Kidney capillary endothelial cell (primary cell): ENCODE results near the gene HLA-DQB1.
"Not testable (repeated sequence)": the region's sequence is repeated elsewhere in the genome, so short reads cannot be mapped to it uniquely, and the experiment has no call there.

Experiments
- DNase-seq: peaks from one replicate; pipeline ENCODE4 v3.0.0-alpha.2; 2018; ENCODE audit warnings: low spot score

The HLA-DQB1 gene

DNA sequence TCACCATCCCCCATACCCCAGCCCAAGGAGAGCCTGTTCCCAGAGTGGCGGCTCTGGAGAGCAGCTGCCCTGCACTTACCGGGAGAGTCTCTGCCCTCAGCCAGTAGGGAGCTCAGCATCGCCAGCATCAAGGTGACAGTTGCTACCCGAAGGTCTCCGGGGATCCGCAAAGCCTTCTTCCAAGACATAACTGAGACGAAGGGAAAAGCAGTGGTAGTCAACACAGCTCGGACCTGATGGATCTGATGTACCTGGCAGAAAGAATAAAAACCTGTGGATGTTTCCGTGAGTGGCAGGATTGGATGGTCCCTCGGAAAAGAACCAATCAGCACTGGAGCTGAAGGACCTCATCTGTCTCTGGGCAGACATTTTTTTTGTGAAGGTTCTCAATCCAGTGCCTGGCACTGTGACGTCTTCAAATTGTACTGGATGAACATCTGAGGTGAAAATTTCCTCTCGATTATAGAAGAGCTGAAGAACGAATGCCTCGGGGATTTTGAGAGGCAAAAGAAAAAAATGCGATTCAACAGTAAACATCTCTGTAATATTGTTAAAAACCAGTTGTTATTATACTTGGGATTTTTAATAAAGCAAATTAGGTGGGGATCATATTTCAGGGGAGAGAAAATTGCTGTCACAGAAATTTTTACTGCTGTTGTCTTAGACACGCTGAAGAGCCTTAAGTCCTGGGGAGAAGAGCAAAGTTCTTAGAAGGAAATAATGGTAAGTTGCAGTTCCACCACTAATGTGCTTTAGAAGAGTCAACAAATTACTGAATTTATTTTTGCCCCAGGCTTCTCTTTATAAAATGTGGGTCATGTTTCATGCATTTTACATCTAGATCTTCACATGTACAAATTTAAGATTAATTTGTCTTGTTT, at the start of gene HLA-DQB1:
Gene HLA-DQB1 (minus strand): TSS at position 238 of the 881 bp plus-strand sequence. CDS start 50 bp downstream, at position 188.
- no peak for DNase-seq

DNA sequence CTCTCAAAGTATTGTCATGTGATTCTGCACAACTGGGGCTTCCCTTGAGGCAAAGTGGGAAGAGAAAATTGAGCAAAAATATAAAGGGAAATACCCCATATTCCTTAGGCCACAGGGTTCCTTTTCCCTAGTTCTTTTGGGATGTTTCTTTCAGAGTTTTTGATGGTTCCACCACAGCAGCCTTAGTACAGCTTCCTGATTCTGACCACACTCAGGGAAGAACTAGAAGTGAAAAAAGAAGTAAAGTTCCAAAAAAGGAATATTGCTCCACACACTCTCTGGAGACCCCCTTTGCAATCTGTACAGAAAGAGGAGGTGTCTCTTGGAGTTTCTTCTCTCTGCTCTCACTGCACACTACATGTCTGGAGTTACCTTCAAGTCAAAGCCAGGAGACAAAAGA, 46.8 kb upstream of the HLA-DQB1 start:
- DNase-seq, result no peak

DNA sequence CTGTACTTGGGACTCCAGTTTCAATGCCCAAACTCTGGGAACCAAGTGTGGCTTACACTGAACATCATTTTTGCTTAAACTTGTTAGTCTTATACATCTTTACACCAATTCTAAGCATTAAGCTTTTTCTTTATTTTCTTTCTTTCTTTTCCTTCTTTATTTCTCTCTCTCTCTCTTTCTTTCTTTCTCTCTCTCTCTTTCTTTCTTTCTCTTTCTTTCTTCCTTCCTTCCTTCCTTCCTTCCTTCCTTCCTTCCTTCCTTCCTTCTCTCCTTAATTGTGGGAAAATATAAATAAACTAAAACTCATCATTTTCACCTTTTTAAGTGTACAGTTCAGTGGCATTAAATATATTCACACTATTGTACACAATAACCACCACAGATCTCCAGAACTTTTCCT, 43.2 kb upstream of the HLA-DQB1 start:
- no peak for DNase-seq

DNA sequence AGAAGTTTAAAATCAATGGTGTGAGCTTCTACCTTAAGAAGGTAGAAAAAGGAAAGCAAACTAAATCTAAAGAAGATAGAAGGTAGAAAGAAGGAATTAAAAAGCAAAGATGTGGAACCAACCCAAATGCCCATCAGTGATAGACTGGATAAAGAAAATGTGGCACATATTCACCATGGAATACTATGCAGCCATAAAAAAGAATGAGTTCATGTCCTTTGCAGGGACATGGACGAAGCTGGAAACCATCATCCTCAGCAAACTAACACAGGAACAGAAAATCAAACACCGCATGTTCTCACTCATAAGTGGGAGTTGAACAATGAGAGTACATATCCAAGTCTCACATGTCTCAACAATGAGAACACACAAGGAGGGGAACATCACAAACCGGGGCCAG, 38.7 kb upstream of the HLA-DQB1 start:
- not testable (repeated sequence) for DNase-seq

DNA sequence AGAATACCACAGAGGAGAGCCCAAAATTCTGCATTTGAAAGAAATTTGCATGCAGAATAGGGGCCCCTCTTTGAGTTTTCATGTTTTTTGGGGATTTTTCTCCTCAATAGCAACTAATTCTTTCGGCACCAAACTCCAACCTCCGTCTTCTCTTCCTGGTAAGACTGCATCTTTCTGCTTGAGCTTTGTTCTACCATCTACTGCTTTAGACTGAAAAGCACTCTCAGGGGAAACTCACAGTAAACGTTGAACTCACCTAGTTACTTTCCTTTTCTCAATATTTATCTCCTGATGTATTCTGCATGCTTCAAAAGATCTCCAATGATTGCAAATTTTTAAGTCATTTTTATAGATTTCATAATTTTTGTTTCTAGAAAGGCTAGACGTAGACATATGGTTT, 36.9 kb upstream of the HLA-DQB1 start:
- no peak for DNase-seq

DNA sequence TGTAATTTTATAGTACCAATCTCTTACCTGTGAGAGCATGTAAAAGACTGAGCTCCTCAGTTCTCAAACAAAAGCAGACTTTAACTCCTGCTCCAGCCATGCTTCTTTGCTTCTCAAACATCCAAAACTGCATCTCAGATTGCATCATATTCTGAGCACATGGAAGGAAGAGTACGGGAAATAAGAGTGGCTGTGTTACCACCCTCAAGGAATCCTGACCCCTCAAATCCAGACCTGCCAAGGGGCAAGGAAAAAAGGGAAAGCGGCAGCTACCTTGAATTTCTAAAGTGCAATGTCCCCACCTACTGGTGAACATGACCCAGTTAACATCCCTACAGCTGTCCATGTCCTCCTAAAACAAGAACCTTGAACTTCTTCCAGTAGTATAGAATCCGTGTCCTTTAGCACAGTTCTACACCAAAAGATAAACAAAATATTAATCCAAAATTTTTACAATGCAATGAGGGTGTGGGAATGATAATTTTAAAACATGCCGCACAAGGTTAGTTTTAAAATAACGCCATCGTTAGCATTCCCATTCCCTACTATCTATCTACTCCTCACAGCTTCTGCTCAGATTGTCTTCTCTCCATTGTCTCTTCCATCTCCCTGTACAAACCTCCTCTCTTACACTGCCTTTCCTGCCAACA, 34.1 kb upstream of the HLA-DQB1 start:
- DNase-seq, result peak; percentile 63

DNA sequence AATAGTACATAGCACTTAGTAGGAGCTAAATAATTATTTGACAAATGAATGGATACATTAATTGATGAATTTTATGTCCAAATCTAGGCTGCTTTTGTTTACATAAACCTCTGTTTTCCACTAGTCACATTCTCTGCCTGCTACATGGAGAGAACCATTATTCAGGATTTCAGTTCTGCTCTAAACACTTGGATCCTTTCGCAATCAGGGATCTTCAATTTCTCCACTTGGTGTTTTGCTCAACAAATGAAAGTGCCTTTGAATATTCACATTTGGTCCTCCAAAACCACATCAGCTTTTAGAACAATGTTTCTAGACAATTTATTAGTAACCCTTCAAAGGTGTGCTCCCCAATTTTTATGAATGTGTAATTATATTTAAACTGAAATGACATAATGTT, 30.6 kb upstream of the HLA-DQB1 start:
- DNase-seq, result no peak

DNA sequence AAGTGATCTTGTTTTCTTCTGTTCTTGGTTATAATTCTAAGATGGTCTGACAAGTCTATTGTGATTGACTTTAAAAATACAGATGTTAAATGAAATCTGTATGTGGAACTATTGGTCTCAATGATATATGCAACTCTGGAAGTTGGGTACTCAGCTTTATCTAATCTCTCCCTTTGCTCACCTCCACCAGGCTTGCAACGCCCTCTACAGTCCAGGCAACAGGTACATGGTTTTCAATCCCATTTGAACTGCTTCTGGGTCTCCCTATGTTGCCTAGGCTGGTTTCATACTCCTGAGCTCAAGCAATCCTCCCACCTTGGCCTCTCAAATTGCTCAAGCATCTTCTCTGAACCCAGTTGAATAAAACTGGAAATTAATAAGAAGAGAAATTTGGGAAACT, 25.6 kb upstream of the HLA-DQB1 start:
- no peak for DNase-seq

DNA sequence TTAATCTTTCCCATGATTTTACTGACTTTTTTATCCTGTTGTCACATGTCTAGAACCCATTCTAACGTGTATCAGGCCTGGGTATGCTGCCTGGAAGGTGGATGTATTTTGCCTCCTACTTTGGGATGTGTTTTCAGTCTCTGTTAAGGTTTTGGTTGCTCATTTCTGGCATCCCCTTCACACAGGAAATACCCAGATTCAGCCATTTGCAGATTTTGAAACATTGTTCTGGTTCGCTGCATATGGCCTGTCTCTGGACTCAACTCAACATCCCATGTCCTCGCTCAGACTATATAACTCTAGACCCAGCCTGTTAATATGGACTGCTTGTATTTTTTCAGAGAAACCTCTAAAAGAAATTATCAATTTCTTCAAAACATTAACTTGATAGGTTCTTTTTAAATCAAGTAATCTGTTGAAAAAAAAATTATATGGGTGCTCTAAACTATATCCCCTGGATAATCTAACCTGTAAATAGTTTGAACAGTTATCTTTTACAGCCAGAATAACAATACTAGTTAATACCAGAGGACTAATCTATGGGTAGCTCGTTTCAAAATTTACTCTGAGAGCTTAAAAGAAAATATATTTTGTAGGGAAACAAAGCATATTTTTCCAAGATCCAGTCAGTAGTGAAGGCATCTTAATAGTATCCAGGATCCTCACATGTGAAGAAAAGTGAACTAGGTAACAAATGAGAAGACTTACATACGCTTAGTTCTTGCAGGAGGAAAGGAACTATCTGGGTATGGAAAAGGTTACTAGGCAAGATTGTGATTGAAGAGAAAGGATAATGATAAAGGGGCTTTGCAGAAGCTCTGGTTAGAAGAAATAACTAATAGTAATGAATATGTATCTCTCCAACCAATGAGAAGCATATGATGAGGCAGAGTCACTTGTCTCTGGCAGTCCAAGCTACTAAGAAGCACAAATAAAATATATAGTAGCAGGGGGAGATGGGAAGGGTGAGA, 23.4 kb upstream of the HLA-DQB1 start:
- no peak for DNase-seq

DNA sequence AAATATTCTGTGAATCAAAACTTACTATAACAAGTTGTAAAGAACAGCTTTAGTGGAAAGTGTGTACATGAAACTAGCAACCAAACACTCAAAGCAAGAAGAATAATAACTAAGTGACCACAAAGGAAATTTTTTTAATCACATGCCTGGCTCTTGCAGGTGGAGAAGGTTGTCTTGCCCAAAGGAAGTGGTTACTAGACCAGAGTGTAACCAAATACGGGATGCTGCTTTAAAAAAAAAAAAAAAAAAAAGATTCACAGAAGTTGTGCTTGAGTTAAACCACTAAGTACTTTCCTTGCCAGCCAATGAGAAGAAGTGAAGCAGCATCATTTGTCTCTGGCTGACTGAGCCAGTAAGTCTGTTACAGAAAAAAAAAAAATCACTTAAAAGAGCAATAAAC, 19.1 kb upstream of the HLA-DQB1 start:
- no peak for DNase-seq

DNA sequence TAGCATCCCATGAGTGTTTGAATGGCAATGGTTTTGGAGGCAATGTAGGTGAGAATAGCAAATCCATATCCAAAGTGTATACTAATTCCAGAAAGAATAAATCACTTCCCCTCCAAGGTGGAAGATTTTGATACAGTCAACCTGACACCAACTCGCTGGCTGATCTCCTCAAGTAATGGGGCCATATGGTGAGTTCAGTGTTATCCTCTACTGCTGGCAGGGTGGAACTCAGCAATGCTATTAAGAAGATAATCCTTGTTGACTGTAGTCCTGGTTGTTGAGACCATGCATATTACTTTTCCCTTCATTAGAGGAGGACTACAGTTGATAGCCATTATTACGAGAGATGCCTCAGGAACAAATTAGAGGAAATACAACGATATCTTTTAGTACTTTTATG, 17.8 kb upstream of the HLA-DQB1 start:
- DNase-seq, result no peak

DNA sequence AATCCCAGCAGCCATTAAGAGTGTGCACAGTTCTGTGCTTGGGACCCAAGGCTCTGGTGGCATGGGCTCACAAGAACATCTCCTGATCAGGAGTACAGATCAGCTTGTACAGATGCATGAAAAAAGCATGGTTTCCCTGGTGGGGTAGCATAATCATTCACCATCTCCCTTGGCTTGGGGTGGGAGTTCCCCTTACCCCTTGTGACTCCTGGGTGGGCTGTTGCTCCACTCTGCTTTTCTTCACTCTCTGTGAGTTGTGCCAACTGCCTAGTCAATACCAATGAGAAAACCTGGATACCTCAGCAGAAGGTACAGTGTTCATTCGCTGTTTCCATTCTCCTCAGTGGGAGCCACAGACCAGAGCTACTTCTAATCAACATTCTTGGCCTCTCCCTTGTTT, 13.6 kb upstream of the HLA-DQB1 start:
- no peak for DNase-seq

DNA sequence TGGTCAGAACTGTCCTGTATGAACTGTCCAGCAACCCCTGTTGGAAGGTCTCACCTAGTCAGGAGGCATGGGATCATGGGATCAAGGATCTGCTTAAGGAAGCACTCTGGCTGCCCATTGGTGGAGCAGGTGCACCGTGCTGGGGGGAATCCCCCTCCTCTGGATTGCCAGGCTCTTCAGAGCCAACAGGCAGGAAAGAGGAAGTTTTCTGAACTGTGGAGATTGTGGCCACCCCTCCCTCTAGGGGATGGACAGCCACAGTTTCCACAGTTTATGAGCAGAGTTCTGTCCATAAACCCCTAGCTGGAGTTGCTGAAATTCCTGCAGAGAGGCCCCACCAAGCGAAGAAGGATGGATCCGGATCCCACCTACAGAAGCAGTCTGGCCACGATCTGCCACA, 13.0 kb upstream of the HLA-DQB1 start:
- DNase-seq, result no peak

DNA sequence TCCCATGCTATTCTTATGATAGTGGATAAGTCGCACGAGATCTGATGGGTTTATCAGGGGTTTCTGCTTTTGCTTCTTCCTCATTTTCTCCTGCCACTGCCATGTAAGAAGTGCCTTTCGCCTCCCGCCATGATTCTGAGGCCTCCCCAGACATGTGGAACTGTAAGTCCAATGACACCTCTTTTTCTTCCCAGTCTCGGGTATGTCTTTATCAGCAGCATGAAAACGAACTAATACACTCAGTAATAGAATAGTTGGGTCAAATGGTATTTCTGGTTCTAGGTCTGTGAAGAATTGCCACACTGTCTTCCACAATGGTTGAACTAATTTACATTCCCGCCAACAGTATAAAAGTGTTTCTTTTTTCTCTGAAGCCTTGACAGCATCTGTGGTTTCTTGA, 7.7 kb upstream of the HLA-DQB1 start:
- not testable (repeated sequence) for DNase-seq

DNA sequence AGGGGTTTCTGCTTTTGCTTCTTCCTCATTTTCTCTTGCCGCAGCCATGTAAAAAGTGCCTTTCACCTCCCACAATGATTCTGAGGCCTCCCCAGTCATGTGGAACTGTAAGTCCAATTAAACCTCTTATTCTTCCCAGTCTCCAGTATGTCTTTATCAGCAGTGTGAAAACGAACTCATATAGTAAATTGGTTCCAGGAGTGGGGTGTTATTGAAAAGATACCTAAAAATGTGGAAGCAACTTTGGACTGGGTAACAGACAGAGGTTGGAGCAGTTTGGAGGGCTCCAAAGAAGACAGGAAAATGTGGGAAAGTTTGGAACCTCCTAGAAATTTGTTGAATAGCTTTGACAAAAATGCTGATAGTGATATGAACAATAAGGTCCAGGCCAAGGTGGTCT, 5.5 kb upstream of the HLA-DQB1 start:
- DNase-seq, result not testable (repeated sequence)

DNA sequence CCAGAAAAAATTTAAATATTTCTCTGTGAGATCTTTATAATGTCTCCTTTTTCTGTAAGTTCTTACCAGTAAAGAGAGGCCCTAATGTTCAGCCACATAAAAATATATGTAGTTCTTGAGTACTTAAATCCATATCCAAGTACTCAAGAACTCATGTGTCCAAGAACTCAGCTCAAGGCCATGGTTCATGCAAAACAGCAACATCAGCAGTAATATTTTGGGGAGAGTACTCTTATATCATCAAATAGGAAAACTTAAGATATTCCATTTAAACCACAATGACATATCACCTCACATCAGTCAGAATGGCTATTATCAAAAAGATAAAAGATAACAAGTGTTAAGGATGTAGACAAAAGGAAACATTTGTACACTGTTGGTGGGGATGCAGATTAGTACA, 3.4 kb upstream of the HLA-DQB1 start:
- DNase-seq, result no peak

DNA sequence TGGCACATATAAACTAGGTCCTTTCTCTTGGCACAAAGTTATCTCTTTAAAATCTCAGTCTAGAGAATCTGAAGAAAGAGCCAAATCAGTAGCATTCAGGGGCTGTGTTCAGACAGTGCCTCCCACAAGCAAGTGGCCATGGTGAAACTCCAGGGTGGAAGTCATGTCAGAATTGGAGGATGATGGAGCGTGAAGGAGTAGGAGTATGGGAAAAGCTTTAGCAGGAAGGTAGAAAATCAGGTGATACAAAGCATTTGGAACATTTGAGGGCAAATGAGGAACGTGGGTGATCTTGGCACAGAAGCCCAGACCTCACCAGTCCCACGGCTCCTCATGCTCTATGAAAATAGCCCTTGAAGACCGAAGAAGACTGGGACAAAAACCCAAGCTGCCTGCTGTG, 2.8 kb upstream of the HLA-DQB1 start:
- DNase-seq, result no peak

DNA sequence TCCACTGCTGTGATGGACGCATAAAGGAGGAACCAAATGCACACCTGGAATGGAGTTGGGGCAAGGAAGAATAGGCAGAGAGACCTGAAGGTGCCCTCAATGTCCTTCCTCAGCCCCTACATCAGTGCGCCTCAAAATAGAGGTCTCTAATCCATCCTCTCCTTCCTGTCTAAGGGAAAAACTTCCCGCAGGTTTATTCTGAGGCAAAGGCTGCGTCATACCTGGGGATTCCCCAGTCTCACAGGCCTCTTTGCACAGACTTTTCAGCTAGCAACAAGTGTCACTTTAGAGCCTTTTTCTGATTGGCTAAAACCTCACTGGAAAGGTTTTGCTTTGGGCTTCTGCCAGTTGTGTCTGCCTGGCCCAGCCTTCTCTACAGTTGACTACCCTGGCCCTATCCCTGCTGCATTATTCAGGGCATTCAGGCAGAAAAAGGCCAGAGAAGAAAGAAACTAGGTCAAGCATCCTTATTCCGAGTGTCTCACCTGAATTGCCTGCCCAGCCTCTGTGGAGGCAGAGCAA, 1.8 kb upstream of the HLA-DQB1 start:
- no peak for DNase-seq

DNA sequence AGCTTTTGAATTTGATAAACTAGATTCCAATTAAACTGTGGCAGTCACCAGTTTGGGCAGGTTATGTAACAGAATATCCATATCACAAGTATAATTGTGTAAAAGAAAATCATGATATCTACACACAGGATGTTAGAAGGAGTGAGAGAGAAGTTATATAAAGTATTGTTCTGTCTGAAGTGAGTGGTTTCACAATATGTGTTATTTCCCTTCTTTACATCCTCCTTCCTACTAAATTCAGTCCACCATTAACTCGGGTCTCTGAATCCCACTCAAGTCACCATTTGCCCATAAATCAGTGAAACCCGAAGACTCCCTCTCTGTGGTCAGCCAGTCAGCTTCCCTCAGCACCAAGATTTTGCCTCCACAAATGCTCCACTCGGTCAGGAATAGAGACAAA, 796 bp downstream of the HLA-DQB1 start:
- DNase-seq, result no peak

DNA sequence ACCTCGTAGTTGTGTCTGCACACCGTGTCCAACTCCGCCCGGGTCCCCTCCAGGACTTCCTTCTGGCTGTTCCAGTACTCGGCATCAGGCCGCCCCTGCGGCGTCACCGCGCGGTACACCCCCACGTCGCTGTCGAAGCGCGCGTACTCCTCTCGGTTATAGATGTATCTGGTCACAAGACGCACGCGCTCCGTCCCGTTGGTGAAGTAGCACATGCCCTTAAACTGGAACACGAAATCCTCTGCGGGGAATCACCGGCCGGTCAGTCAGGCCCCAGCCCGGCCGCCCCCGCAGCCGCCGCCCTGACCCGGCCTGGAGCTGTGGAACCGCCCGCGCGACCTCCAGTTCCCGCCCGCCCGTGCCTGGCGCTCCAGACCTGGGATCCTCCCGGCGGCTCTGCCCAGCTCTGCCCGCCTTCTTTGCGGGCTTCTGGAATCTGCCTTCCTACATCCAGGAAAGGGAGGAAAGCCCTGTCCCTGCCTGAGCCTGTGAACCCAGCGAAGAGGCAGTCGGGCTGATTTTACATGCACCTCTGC, 1.6 kb downstream of the HLA-DQB1 start:
- no peak for DNase-seq

DNA sequence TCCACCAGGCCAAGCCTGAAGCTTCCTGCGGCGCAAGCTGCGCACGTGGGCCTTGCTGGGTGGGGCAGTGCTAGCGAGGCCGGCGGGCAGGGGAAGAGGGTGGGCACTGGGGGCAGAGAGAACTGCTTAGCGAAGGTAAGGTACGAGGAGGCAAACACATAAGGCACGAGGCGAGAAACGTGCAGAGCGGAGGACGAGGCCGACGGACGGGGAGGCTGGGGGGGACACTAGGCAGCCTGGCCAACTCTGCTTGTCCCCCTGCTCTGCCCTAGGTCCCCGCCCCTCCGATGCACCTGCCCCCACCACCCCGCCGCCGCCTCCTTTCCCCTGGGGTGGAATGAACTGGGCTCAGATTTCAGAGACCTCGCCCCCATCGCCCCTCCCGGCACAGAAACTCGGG, 2.1 kb downstream of the HLA-DQB1 start:
- no peak for DNase-seq

DNA sequence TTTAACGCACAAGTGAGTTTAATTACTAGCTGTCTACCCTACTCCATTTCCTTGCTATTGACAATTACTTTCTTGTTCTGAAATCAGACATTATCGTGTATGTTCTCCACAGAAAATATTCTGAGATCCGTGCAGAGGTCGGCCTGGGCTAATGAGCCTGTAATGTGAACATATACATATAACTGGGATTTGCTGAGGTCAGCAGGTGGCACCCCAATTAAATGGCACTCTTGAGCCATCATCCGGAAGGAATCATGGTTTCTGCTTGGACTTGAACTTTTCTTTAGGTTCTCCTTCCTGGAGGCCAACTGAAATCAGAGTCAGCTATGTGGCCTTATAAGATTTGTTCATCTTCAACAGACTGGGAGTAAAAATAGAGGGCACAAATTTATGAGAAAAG, 3.6 kb downstream of the HLA-DQB1 start:
- no peak for DNase-seq
